ENCODE measurements around the gene SORCS2.

- TF ChIP-seq, protein P1, sequence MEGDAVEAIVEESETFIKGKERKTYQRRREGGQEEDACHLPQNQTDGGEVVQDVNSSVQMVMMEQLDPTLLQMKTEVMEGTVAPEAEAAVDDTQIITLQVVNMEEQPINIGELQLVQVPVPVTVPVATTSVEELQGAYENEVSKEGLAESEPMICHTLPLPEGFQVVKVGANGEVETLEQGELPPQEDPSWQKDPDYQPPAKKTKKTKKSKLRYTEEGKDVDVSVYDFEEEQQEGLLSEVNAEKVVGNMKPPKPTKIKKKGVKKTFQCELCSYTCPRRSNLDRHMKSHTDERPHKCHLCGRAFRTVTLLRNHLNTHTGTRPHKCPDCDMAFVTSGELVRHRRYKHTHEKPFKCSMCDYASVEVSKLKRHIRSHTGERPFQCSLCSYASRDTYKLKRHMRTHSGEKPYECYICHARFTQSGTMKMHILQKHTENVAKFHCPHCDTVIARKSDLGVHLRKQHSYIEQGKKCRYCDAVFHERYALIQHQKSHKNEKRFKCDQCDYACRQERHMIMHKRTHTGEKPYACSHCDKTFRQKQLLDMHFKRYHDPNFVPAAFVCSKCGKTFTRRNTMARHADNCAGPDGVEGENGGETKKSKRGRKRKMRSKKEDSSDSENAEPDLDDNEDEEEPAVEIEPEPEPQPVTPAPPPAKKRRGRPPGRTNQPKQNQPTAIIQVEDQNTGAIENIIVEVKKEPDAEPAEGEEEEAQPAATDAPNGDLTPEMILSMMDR (IDR thresholded peaks at IDR 0.05; ENCODE audit: low read depth, low read length), result no peak
- no peak for TF ChIP-seq MAX (IDR thresholded peaks at IDR 0.05; ENCODE audit: low read depth, low read length)
- TF ChIP-seq MYC (IDR thresholded peaks at IDR 0.05; ENCODE audit: low read depth, low read length), result no peak
- TF ChIP-seq POLR2A (IDR thresholded peaks at IDR 0.05; ENCODE audit: extremely low read depth, insufficient read length), result no peak
Measured at GRCh38 chr4:7647186-7647585, 454.8 kb downstream of the SORCS2 start.
